Neuron (in vitro differentiated cells): ENCODE results near the gene ESR1.

ENCODE experiments used
- H2AFZ ChIP-seq: one replicate; pipeline ENCODE4 v1.6.1; 2013; ENCODE audit warnings: low read depth, mild to moderate bottlenecking, inconsistent platforms, low read length, moderate library complexity
- H3K27me3 ChIP-seq: one replicate; pipeline ENCODE4 v1.6.1; 2013; ENCODE audit warnings: low read length; ENCODE audit not compliant: insufficient read depth
- H3K36me3 ChIP-seq: one replicate; pipeline ENCODE4 v1.6.1; 2013; ENCODE audit warnings: low read length; ENCODE audit not compliant: insufficient read depth
- H3K4me1 ChIP-seq: one replicate; pipeline ENCODE4 v1.6.1; 2013; ENCODE audit warnings: low read length; ENCODE audit not compliant: insufficient read depth
- H3K4me3 ChIP-seq: 2 replicates; pipeline ENCODE4 v1.5.1; 2013; ENCODE audit warnings: mild to moderate bottlenecking, low read length, moderate library complexity
- H3K9me3 ChIP-seq: one replicate; pipeline ENCODE4 v1.6.1; 2013; ENCODE audit warnings: low read length

ESR1 gene

GRCh38 chr6:152161501-152161900 lies 354.0 kb downstream of the ESR1 start:
- Histone ChIP-seq H3K4me1 (no peaks in the 10 kb centered on the region), H3K36me3 (no peaks in the 10 kb centered on the region), H2AFZ (no peak overlapping the region), H3K9me3 (no peaks in the 10 kb centered on the region), H3K27me3 (no peaks in the 10 kb centered on the region), H3K4me3 (no peak overlapping the region)

- no peaks in the 10 kb centered on the region for H3K27me3 ChIP-seq
- no peaks in the 10 kb centered on the region for H3K4me1 ChIP-seq
- H3K36me3 ChIP-seq: no peaks in the 10 kb centered on the region
- H3K4me3 ChIP-seq: no peak overlapping the region
- no peaks in the 10 kb centered on the region for H3K9me3 ChIP-seq
- H2AFZ ChIP-seq: no peak overlapping the region
These were observed 357.5 kb downstream of the ESR1 start for GRCh38 chr6:152164957-152165356.

GRCh38 chr6:152166497-152166896 lies 359.0 kb downstream of the ESR1 start:
- no peaks in the 10 kb centered on the region for H3K36me3 ChIP-seq
- H3K4me3 ChIP-seq: no peak overlapping the region
- no peaks in the 10 kb centered on the region for H3K27me3 ChIP-seq
- no peaks in the 10 kb centered on the region for H3K4me1 ChIP-seq
- no peaks in the 10 kb centered on the region for H3K9me3 ChIP-seq
- H2AFZ ChIP-seq: no peak overlapping the region

- Histone ChIP-seq H2AFZ (no peak overlapping the region), H3K4me1 (no peaks in the 10 kb centered on the region), H3K9me3 (no peaks in the 10 kb centered on the region), H3K27me3 (no peaks in the 10 kb centered on the region), H3K4me3 (no peak overlapping the region), H3K36me3 (no peaks in the 10 kb centered on the region)
These were observed 359.4 kb downstream of the ESR1 start for GRCh38 chr6:152166897-152167296.

- Histone ChIP-seq H3K27me3 (no peaks in the 10 kb centered on the region), H3K9me3 (no peaks in the 10 kb centered on the region), H3K4me1 (no peaks in the 10 kb centered on the region), H3K4me3 (no peak overlapping the region), H3K36me3 (no peaks in the 10 kb centered on the region), H2AFZ (no peak overlapping the region)
These were observed 360.4 kb downstream of the ESR1 start for GRCh38 chr6:152167641-152168603.

- no peaks in the 10 kb centered on the region for H3K9me3 ChIP-seq
- H3K27me3 ChIP-seq: no peaks in the 10 kb centered on the region
- H3K4me3 ChIP-seq: no peak overlapping the region
- H2AFZ ChIP-seq: no peak overlapping the region
- H3K36me3 ChIP-seq: no peaks in the 10 kb centered on the region
- H3K4me1 ChIP-seq: no peaks in the 10 kb centered on the region
These were observed 362.8 kb downstream of the ESR1 start for GRCh38 chr6:152170313-152170701.

GRCh38 chr6:152170702-152171667 lies 363.5 kb downstream of the ESR1 start:
- no peak overlapping the region for H2AFZ ChIP-seq

GRCh38 chr6:152173321-152173720 lies 365.8 kb downstream of the ESR1 start:
- H2AFZ ChIP-seq: no peak overlapping the region
- no peaks in the 10 kb centered on the region for H3K4me1 ChIP-seq
- no peaks in the 10 kb centered on the region for H3K27me3 ChIP-seq
- no peak overlapping the region for H3K4me3 ChIP-seq
- H3K36me3 ChIP-seq: no peaks in the 10 kb centered on the region
- H3K9me3 ChIP-seq: no peaks in the 10 kb centered on the region

More at GRCh38 chr6:152170702-152171667, 363.5 kb downstream of the ESR1 start:
- Histone ChIP-seq H3K4me3 (no peak overlapping the region), H3K4me1 (no peaks in the 10 kb centered on the region), H3K36me3 (no peaks in the 10 kb centered on the region), H3K27me3 (no peaks in the 10 kb centered on the region), H3K9me3 (no peaks in the 10 kb centered on the region)

- Histone ChIP-seq H3K36me3 (no peaks in the 10 kb centered on the region), H2AFZ (no peak overlapping the region), H3K9me3 (no peaks in the 10 kb centered on the region), H3K4me3 (no peak overlapping the region), H3K27me3 (no peaks in the 10 kb centered on the region), H3K4me1 (no peaks in the 10 kb centered on the region)
These were observed 366.5 kb downstream of the ESR1 start for GRCh38 chr6:152173957-152174356.

- Histone ChIP-seq H2AFZ (no peak overlapping the region), H3K9me3 (no peaks in the 10 kb centered on the region), H3K4me3 (no peak overlapping the region)
These were observed 368.8 kb downstream of the ESR1 start for GRCh38 chr6:152176268-152176667.

More at GRCh38 chr6:152176268-152176667, 368.8 kb downstream of the ESR1 start:
- Histone ChIP-seq H3K27me3 (no peaks in the 10 kb centered on the region), H3K4me1 (no peaks in the 10 kb centered on the region), H3K36me3 (no peaks in the 10 kb centered on the region)
